NCI-H2196 treated with DMSO at 0.1 percent for 48 hours (cell line): ENCODE results near the gene PDE11A.

Experiments
- DNase-seq: peaks from one replicate; lab custom pipeline; 2025; ENCODE audit not compliant: unreplicated experiment; lab: John Stamatoyannopoulos, UW

The PDE11A gene

GRCh38 chr2:177929662-177930522 is 142.7 kb downstream of the PDE11A start:
- DNase-seq, result no peak

GRCh38 chr2:177923323-177923722 is 149.3 kb downstream of the PDE11A start:
- no peak for DNase-seq

GRCh38 chr2:177921726-177922125 is 150.9 kb downstream of the PDE11A start:
- DNase-seq, result no peak

GRCh38 chr2:177917169-177917568 is 155.4 kb downstream of the PDE11A start:
- no peak for DNase-seq

GRCh38 chr2:177916342-177916741 is 156.2 kb downstream of the PDE11A start:
- no peak for DNase-seq

- no peak for DNase-seq
Measured at GRCh38 chr2:177914247-177914646, 158.3 kb downstream of the PDE11A start.

- no peak for DNase-seq
Measured at GRCh38 chr2:177909962-177910361, 162.6 kb downstream of the PDE11A start.

GRCh38 chr2:177908824-177909223 is 163.8 kb downstream of the PDE11A start:
- no peak for DNase-seq

- DNase-seq, result no peak
Measured at GRCh38 chr2:177908182-177908581, 164.4 kb downstream of the PDE11A start.

GRCh38 chr2:177906041-177906718 is 166.4 kb downstream of the PDE11A start:
- DNase-seq, result peak; percentile 46

- no peak for DNase-seq
Measured at GRCh38 chr2:177905640-177906039, 166.9 kb downstream of the PDE11A start.

GRCh38 chr2:177902395-177903163 is 170.0 kb downstream of the PDE11A start:
- no peak for DNase-seq

GRCh38 chr2:177900082-177900481 is 172.5 kb downstream of the PDE11A start:
- no peak for DNase-seq

GRCh38 chr2:177897278-177897677 is 175.3 kb downstream of the PDE11A start:
- DNase-seq, result no peak

GRCh38 chr2:177896587-177896986 is 176.0 kb downstream of the PDE11A start:
- no peak for DNase-seq

- no peak for DNase-seq
Measured at GRCh38 chr2:177894546-177894945, 178.0 kb downstream of the PDE11A start.

- no peak for DNase-seq
Measured at GRCh38 chr2:177893880-177894279, 178.7 kb downstream of the PDE11A start.

- no peak for DNase-seq
Measured at GRCh38 chr2:177891533-177891932, 181.0 kb downstream of the PDE11A start.

GRCh38 chr2:177889818-177890460 is 182.6 kb downstream of the PDE11A start:
- DNase-seq, result no peak

GRCh38 chr2:177888581-177888980 is 184.0 kb downstream of the PDE11A start:
- DNase-seq, result no peak

GRCh38 chr2:177887722-177888121 is 184.9 kb downstream of the PDE11A start:
- no peak for DNase-seq
